A673 (cell line): ENCODE data around the gene GPR32.
"Not testable (repeated sequence)": the region's sequence is repeated elsewhere in the genome, so short reads cannot be mapped to it uniquely, and the experiment has no call there.

Experiments used
- EZH2 ChIP-seq: fragments of 200-600 bp; sonication (generic); IDR thresholded peaks from 2 replicates; pipeline ENCODE4 v1.6.1; 2017; ENCODE audit warnings: borderline replicate concordance, low read depth, mild to moderate bottlenecking, mixed read lengths, antibody characterized with exemption, low read length; ENCODE audit not compliant: poor library complexity, severe bottlenecking
- TF ChIP-seq, protein P1 (sequence below): fragments of 300-800, 200-600 bp; sonication (generic); conservative IDR thresholded peaks from 2 replicates; pipeline ENCODE4 v1.5.1; 2017; ENCODE audit warnings: low read depth, mild to moderate bottlenecking, antibody characterized with exemption, low read length, moderate library complexity, mixed read lengths

DNA sequence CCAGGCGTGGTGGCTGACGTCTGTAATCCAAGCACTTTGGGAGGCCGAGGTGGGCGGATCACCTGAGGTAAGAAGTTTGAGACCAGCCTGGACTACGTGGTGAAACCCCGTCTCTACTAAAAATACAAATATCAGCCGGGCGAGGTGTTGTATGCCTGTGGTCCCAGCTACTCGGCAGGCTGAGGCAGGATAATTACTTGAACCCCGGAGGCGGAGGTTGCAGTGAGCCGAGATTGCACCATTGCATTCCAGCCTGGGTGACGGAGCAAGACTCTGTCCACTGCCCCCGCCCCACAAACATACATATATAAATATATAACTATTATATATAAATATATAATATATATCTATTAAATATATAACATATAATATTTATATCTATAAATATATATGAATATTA is 23.1 kb upstream of the GPR32 start:
- TF ChIP-seq, protein P1, sequence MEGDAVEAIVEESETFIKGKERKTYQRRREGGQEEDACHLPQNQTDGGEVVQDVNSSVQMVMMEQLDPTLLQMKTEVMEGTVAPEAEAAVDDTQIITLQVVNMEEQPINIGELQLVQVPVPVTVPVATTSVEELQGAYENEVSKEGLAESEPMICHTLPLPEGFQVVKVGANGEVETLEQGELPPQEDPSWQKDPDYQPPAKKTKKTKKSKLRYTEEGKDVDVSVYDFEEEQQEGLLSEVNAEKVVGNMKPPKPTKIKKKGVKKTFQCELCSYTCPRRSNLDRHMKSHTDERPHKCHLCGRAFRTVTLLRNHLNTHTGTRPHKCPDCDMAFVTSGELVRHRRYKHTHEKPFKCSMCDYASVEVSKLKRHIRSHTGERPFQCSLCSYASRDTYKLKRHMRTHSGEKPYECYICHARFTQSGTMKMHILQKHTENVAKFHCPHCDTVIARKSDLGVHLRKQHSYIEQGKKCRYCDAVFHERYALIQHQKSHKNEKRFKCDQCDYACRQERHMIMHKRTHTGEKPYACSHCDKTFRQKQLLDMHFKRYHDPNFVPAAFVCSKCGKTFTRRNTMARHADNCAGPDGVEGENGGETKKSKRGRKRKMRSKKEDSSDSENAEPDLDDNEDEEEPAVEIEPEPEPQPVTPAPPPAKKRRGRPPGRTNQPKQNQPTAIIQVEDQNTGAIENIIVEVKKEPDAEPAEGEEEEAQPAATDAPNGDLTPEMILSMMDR: not testable (repeated sequence)
- TF ChIP-seq EZH2: not testable (repeated sequence)
